NCI-H1417 treated with DMSO at 0.1 percent for 48 hours (cell line): ENCODE data around the gene CDC6.
A peak's percentile ranks its signal among the peaks of the same experiment; 100 is the strongest.

Source experiments
- DNase-seq: peaks from one replicate; lab custom pipeline; 2025; lab: John Stamatoyannopoulos, UW

Gene CDC6

DNA sequence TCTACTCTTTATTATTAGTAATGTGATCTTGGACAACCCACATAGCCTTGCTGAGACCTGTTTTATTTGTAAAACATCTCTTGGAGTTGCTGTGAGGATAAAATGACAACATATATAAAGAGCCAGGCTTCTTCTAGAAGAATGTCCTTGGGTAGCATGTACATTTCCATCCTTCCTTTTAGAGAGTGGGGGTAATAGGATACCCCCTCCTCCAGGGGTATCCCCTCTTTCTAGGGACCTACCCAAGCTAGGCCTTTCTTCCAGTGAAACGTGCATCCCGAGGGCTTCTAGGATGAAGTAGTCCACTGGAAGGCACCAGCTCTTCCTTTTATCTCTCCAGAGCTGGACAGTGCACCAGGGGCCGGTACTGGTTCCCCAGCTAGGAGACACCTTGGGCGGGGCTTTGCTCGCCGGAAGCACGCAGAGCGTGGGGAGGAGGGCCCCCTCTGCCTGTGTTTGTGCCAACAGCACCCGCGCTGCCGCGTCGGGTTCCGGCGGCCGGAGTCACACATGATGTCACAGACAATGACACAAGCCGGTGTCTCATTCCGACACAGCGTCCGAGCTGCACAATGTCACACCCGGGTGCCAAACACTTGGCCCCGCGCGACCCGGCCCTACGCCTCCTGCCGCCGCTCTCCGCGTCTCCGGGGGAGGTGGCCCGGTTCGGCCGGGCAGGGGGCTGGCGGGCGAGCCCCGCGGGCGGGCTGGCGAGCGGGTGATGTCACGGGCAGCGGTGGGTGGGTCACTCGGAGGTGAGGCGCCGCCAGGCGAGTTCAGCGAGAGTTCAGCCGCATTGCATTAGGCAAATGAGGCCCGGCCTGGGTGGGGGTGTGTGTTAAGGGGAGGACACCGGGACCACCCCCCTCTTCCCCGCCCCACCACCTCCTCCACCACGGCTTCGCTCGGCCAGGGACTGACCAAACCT lies 53.5 kb downstream of the CDC6 start:
- no peak for DNase-seq

DNA sequence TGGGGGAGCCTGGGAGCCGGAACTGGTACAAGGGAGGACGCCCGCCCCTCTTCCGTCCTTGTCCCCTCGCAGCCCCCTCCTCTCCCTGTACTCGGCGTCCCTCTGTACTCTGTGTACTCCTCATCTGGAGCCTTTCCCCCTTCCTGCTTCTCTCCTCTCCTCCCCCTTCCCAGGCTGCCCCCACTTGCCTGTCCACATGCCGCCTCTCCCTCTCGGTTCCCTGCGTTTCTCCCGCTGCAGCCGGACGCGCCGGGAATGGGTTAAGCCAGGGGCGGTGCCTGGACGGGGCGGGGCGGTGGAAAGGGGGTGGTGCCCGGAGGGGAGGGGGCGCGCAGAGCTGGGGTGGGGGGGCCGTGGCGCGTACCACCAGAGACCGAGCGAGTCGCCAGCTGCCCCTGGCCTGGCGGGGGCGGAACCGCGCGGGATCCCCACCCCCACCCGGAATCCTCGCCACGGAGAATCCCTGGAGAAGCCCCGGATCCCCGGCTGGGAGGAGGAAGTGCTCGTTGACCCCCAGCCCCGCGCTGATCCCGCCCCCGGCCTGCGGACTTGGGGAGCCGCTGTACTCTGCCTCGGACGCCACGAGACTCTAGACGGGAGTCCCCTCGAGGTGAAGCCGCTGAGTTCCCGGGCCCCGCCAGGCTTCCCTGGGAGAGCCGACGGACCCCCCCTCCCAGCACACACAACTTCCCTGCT lies 54.3 kb downstream of the CDC6 start:
- no peak for DNase-seq

DNA sequence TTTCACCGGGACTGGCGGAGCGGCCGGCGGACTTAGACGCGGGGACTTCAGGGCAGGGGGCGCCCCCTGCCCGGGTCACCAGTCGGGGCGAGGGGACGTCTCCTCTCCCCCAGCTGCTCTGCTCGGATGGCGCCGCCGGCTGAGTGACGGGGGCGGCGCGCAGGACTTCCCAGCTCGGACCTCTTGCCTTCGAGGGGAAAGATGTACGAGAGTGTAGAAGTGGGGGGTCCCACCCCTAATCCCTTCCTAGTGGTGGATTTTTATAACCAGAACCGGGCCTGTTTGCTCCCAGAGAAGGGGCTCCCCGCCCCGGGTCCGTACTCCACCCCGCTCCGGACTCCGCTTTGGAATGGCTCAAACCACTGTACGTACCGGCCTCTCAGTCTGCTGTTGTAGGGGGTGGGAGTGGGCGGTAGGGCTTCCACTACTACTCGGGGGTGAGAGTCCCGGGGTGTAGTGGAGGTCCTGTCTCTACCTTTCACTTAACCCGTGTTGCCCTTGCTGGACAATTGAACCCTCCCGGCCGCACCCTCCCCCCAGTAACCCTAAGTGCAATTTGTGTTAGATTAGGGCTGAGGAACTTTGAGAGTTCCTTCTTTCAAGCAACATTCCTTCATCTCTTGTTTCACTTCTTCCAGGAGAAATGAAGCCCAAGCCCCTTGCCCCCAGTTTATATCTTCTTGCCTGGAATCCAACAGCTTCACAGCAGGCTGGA lies 55.0 kb downstream of the CDC6 start:
- no peak for DNase-seq

DNA sequence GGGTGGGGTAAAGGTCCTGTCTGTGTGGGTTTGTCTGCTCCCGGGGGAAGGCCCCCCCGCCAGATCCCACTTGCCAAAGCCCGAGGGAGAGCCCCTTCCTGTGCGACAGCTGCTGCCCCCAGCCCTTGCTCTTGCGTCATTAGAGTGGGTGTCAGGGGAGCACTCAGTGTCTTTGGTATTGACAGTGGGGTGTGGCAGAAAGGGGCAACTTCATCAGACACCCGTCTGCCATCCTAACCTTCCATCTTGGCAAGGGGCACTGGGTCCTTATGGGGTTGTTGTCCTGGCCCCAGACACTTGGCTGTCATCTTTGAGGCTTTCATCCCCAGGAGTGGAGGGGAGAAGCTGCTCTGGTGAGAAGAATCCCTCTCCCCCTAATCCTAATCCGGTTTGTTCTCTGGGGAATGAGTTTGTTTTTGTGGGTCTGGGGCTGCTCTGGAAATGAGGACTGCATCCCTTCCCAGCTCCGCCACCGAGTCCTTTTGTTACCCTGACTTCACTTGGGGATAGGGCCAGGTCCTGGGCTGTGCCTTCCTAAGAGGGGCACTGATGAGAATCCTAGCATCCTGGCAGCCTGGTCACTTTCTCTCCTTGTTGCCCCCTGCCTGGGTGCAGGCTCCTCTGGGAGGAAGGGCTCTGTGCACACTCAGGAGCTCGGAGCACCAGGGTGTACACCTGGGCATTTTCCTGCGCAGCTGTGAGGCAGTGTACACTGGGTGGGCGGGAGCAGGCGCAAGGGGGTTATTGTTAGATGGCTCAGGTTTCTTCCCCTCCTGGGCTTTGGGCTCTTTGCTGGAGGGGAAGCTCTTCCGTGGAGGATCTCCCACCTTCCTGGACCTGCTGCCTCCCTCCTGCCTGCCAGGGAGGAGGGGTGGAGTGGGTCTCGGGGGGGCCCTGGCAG lies 55.8 kb downstream of the CDC6 start:
- DNase-seq = no peak

DNA sequence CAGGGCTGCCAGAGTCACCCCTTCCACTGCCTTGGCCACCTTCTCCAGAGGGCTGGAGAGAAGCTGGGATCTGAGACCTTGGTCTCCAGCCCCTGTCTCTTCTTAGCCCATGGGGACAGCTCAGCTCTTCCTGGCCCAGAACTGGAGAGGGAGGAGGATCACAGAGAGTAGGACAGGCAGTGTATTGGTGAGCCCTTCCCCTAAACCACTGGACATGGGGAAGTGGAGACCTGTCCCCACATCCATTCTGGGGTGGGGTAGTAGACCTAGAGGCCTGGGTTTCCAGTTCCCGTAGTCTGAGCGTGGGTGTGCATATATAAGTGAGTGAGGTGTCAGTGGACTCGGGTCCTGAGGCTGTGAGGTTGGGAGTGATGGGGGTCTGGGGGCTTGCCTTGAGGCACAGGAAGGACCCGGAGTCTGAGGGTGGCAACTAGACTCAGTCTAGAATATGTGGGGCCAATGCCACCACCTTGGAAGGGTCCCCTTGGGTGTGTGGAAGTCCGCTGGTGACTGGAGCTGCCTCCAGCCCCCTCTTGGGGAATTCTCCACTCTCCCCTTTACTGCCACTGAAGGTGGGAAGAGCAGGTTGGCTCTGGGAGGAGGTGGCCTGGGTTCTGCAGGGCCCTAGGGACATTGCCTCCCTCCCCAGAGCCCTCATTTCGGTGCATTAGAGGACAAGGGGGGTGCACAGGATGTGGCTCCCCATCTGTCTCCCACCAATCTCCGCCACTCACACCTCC lies 56.9 kb downstream of the CDC6 start:
- DNase-seq = no peak

DNA sequence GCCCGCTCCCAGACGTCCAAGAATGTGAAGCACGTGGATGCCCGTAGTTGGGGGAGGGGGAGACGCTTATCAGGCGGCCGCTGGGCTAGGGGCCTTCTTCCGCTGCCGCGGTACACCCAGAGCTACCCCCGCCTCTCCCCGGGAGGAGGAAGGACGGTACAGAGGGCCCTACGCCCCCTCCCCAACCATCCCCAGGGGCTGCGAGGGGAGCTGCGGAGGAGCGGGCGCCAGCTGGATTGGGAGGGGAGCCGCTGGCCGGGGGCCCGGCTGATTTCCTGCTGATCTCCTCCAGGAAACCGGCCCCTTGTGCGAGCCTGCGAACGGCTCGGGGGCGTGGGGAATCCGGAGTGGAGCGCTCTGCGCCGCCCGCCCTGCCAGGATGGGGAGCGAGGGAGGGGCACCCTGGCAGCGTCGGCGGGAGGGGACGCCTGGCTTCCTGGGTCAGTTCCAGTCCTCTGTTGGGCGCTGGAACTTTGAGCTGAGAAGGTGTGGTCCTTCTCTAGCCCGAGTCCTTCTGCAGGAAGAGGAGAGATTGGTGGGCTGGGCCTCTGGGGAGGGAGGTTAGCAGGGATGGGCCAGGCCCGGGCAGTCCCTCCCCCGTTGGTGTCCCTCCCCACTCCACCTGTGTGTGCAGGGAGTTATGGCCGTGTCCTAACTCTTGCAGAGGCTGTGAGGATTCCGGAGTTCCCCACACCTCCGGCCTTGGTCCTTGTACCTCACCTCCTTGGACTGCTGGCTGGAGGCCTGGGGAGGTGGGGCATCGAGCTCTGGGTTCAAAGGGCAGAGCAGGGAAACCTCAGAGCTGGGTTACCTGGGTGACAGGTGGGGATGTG lies 57.7 kb downstream of the CDC6 start:
- DNase-seq = no peak

DNA sequence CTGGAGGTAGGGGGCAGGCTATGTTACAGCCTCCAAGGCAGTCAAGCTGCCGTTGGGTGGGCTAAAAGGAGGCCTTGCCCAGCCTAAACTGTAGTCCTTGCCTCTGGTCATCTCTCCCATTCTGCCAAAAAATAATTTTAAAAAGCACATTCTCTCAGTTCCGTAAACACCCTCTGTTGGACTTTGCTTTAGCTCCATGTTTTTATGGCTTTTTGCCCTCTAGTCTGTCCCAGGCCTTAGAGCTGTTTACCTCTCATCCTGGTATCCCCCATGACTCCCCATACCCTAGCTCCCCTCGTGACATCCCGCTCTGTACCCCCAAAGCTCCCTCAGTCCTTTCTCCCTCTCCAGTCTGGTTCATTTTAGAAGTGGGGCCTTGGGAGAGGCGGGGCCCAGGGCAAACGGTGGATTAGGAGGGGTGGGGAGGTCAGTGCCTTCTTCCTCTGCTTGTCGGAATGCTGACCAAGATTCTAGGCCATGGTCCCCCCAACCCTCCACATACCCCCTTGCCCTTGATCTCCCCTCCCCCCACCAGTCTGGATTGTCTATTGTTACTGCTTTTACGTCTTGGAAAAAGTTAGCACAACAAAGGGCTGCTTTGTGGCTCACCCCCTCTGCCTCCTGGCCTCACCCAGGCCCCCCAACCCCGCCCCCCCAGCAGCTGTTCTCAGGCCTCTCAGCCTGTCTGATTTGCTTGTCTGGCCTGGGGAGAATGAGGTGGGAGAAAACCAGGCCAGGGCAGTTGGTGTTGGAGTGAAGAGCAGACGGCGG lies 58.5 kb downstream of the CDC6 start:
- no peak for DNase-seq

DNA sequence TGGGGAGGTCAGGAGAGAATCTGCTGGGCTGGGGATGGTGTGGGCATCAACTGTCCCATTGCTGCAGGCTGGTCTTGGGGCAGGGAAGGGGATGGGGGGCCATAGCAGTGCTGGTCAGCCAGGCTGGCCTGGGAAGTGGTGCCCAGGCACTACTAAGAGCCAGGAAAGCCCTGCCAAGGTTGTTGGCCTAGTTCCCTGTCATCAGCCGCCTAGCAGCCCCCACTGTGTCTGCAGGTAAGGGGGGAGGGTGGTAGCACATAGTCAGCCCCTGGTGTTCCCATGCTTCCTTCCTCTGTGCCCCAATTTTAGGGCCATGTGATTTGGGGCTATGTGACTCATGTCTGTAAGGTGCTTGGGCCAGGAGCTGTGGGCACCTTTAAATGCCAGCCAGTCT lies 59.1 kb downstream of the CDC6 start:
- DNase-seq = no peak

DNA sequence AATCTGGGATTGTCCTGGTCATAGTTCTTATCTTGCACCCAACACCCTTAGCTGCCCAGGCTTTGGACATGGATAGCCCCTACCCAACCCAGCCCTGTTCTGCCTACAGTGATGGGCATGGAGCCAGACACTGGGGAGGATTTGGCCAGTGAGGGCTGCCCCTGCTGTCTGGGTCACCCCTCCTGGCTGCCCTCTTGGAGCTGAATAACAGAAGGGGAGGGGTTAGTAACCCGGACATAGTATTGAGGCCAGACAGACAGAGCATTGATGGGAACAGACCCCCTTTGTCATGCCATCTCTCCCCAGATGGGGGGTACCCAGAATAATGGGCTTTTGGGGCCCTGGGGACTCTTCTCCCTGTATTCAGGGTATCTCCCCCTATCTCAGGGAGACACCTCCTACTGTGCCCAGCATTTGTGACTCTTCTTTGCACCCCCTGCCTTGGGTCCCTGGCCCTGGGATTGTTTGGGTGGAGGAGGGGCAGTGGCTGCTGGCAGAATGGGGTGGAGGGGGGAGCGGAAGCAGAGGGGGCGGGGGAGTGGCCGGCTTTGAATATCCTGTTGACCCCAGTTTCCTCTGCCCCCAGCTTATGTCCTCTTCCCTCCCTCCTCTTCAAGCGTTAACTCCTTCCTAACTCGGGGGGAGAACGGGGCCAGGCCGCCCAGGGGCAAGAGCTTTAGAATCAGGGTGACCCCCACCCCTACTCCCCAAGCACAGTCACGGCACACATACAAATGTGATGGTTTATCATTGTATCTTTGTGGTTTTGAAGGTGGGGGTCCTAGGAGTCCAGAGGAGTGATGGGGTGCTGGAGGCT lies 59.8 kb downstream of the CDC6 start:
- no peak for DNase-seq

DNA sequence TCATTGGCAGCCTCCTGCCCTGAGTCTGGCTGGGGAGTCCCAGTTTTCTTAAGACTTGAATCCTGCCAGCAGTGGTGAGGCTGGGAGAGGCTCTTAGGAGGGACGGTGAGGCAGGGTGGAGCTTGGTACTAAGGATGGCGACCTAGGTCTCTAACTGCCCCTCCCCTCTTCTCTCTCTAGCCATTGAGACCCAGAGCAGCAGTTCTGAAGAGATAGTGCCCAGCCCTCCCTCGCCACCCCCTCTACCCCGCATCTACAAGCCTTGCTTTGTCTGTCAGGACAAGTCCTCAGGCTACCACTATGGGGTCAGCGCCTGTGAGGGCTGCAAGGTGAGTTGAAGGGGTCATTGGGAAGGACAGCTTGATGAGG lies 60.4 kb downstream of the CDC6 start:
- DNase-seq = no peak

DNA sequence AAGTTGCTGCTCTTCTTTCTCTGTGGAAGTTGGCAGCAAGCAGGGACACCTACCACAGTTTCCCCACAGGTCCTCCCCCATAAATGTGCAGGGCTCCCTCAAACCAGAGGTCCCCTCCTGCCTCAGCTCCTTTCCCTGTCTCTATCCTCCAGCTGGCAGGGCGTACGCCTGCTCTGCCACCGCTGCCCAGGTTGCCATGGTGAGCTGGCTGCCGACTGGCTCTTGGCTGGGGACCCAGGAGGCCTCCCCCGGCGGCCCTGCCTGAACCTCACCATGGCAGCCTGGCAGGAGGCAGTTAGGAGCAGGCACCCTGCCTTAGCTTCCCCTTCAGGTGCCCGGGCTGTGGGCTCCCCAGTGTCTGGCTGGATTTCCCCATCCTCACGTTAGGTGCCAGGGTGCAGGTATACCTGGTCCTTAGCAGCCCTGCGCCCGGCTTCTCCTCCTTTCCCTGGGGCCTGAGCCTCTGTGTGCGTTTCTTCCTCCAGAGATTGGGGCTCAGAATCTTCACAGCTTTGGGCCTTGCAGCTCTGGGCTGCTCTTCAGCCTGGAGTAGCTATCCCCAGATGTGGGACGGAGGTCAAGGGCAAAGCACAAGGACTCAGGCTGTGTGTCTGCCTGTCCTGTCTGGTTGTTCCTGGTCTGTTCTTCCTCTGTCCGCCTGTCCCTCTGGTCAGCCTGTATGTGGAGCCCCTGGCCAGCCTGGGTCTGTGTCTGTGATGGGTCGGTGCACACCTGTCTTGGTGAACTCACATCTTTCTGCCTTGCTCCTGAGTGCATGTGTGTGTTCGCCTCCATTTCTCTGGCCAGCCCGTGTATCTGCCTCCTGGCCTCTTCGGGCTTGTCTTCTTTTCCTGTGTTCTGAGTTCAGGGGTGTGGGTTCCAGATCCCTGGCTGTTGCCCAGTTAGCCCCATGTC lies 61.1 kb downstream of the CDC6 start:
- DNase-seq = no peak

DNA sequence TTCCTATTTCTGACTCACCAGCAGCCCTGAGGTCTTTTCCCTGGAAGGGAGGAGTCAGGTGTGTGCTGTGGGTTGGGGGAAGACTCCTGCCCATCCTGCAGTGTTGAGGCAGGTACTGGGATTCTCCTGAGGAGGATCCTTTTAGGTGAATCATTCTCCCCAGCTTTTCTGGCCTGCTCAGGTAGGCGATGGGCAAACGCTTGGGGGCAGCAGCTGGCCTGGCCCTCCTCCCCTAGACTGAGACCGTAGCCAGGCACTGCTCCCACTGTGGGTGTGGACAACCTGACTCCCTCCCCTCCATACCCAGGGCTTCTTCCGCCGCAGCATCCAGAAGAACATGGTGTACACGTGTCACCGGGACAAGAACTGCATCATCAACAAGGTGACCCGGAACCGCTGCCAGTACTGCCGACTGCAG lies 61.8 kb downstream of the CDC6 start:
- DNase-seq = no peak

DNA sequence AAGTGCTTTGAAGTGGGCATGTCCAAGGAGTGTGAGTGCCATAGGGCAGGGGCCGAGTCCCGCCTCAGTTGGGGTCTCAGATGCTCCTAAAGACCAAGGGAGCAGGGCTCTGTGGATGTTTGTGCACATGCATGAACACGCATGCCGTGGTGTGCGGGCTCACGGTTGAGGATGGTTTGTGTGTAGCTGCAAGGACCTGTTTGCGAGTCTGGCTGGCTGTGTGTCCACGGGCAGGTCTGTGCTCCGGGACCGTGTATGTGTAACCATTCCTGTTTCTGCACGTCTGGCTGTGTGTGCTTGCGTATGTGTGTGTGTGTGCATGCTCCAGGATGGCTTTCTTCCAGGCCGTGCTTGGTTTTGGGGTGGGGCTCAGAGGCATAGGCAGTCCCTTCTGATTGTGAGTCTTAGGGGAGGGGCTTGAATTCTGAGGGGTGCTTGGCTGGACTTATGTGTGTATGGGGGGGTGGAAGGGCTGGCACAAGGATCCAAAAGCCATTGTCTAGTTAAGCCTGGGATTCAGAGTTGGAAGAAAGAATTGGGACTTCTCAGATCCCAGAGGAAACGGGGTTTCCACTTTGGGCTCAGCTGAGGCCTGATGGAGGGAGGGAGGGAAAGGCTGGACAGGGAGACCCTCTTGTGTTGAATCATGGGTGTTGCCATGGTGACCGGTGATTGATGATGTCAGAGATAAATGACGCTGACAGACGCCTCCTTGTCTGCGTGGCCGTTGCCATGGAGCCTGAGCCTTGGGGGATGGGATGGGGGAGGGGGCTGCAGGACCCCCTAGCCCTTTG lies 62.4 kb downstream of the CDC6 start:
- no peak for DNase-seq

DNA sequence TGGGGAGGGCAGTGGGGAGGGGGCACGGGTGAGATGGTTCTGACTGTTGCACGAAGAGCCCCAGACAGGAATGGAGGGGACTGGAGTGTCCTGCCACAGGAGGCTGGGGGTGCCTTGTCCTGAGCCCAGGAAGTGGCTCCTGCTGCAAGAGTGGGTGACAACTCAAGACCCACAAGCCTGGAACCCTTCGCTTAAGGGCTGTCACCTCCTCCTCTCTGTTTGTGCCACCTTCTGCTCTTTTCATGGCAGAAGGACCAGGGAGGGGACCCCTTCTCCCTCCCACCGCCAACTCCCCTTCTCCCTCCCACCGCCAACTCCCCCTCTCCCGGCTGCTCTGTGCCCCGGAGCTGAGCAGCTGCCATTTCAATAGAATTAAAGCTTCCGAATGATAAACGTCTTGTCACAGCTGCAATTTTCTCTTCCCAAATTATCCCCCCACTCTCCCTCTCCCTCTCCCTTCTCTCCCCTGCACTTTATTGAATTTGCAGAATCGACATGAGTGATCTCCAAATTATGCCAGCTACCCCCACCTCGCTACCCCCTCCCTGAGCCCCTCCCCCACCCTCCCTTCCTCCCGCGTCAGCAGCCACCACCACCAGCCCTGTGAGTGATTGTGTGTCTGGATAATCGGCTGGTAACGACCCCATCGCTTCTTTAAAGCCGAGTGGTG lies 63.1 kb downstream of the CDC6 start:
- DNase-seq = peak; percentile 82

DNA sequence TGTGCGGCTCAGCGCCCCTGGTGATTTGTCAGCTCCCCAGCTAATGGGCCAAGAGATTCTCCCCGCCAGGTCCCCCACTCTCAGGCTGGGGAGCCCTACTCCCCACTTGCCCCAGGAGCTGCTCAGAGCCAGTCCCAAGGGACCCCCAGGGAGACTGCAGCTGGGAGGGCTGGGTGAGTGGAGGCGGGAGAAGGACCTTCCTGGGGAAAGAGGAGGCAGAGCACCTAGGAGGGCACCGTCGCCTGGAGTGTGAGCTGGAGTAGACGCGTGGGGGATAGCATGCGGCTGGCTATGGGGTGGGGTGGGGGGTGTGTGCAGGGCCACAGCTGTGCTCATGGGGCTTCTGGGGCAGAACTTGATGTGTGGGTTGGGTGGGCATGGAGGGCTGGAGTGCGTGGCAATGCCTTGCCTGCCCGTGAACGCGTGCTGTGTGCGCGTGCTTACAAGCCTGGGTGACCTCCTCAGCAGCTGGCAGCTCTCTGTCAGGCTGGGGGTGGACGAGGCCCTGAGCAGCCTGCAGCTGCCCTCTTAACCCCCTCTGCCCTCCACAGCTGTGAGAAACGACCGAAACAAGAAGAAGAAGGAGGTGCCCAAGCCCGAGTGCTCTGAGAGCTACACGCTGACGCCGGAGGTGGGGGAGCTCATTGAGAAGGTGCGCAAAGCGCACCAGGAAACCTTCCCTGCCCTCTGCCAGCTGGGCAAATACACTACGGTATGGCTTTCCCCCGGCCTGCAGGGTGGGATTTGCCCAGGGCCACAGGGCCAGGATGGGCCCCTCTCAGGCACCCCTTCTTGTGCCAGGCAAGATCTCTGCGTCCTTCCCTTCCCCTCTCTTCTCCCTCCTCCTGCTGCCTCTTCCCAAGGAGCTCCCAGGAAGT lies 63.9 kb downstream of the CDC6 start:
- DNase-seq = peak; percentile 48
